NCI-H748 (cell line): ENCODE results near the gene TPTE.
A peak's percentile ranks its signal among the peaks of the same experiment; 100 is the strongest.
"Not testable (repeated sequence)": the region's sequence is repeated elsewhere in the genome, so short reads cannot be mapped to it uniquely, and the experiment has no call there.

ENCODE experiments used
- DNase-seq: peaks from one replicate; lab custom pipeline; 2025; ENCODE audit not compliant: unreplicated experiment; lab: John Stamatoyannopoulos, UW

TPTE gene

GRCh38 chr21:10521091-10521598 is at the start of gene TPTE:
TSS of gene TPTE (plus strand) at chr21:10521583. CDS start at chr21:10538724, 17,141 bp downstream.
- peak; percentile 86 for DNase-seq

GRCh38 chr21:10471999-10472398 is 49.4 kb upstream of the TPTE start:
- not testable (repeated sequence) for DNase-seq

GRCh38 chr21:10477794-10478193 is 43.6 kb upstream of the TPTE start:
- not testable (repeated sequence) for DNase-seq

GRCh38 chr21:10479875-10480274 is 41.5 kb upstream of the TPTE start:
- DNase-seq, result not testable (repeated sequence)

- DNase-seq, result not testable (repeated sequence)
These were observed 36.5 kb upstream of the TPTE start for GRCh38 chr21:10484864-10485263.

- DNase-seq, result not testable (repeated sequence)
These were observed 30.9 kb upstream of the TPTE start for GRCh38 chr21:10490453-10490852.

- DNase-seq, result no peak
These were observed 10.3 kb upstream of the TPTE start for GRCh38 chr21:10511116-10511515.

- not testable (repeated sequence) for DNase-seq
These were observed 4.5 kb upstream of the TPTE start for GRCh38 chr21:10516889-10517288.

GRCh38 chr21:10517904-10518303 is 3.5 kb upstream of the TPTE start:
- not testable (repeated sequence) for DNase-seq

- DNase-seq, result peak; percentile 43
These were observed 585 bp downstream of the TPTE start for GRCh38 chr21:10521835-10522500.

GRCh38 chr21:10539956-10540355 is 18.6 kb downstream of the TPTE start:
- DNase-seq, result no peak

- DNase-seq, result not testable (repeated sequence)
These were observed 23.0 kb downstream of the TPTE start for GRCh38 chr21:10544376-10544775.

GRCh38 chr21:10547868-10548267 is 26.5 kb downstream of the TPTE start:
- DNase-seq, result not testable (repeated sequence)

GRCh38 chr21:10548331-10548954 is 27.1 kb downstream of the TPTE start:
- DNase-seq, result not testable (repeated sequence)

- DNase-seq, result not testable (repeated sequence)
These were observed 49.4 kb downstream of the TPTE start for GRCh38 chr21:10570803-10571202.

- not testable (repeated sequence) for DNase-seq
These were observed 53.3 kb downstream of the TPTE start for GRCh38 chr21:10574531-10575310.

GRCh38 chr21:10575311-10575667 is 53.9 kb downstream of the TPTE start:
- no peak for DNase-seq

GRCh38 chr21:10578910-10579309 is 57.5 kb downstream of the TPTE start:
- not testable (repeated sequence) for DNase-seq

GRCh38 chr21:10589115-10589514 is 67.7 kb downstream of the TPTE start:
- DNase-seq, result not testable (repeated sequence)

- DNase-seq, result not testable (repeated sequence)
These were observed 85.7 kb downstream of the TPTE start for GRCh38 chr21:10607074-10607473.

GRCh38 chr21:10614285-10614684 is 92.9 kb downstream of the TPTE start:
- not testable (repeated sequence) for DNase-seq

- peak; percentile 21 for DNase-seq
These were observed 94.7 kb downstream of the TPTE start for GRCh38 chr21:10616061-10616460.
